ELF-1 (cell line): ENCODE data around the gene ALPG.
"Not testable (repeated sequence)": the region's sequence is repeated elsewhere in the genome, so short reads cannot be mapped to it uniquely, and the experiment has no call there.

Experiments
- DNase-seq: peaks from one replicate; pipeline ENCODE4 v3.0.0-alpha.2; 2016; ENCODE audit warnings: low read depth, low spot score

ALPG gene

GRCh38 chr2:232440220-232441018 is 33.8 kb downstream of the ALPG start:
- peak; percentile 92 for DNase-seq

GRCh38 chr2:232441147-232441651 is 34.6 kb downstream of the ALPG start:
- no peak for DNase-seq

GRCh38 chr2:232441922-232442321 is 35.3 kb downstream of the ALPG start:
- DNase-seq: not testable (repeated sequence)

DNA sequence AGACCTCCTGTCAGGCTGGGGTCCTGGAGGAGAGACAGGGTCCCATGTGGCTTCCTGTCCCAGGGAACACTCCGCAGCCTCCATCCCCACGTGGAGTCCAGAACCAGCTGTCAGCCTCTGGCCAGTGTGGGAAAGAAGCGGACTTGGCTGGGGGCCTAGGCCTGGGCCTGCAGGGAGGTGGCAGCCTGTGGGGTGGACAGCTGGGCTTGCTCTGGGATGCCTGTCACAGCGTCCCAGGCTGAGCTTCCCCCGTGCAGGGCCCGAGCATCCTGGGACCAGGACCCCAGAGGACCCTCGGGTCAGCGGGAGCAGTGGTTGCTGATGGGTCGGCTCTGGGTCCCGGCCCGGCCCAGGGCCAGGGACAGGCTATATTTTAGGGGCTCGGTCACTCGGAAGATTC is 35.8 kb downstream of the ALPG start:
- DNase-seq: not testable (repeated sequence)

- DNase-seq: not testable (repeated sequence)
Measured at GRCh38 chr2:232443047-232443446, 36.4 kb downstream of the ALPG start.

DNA sequence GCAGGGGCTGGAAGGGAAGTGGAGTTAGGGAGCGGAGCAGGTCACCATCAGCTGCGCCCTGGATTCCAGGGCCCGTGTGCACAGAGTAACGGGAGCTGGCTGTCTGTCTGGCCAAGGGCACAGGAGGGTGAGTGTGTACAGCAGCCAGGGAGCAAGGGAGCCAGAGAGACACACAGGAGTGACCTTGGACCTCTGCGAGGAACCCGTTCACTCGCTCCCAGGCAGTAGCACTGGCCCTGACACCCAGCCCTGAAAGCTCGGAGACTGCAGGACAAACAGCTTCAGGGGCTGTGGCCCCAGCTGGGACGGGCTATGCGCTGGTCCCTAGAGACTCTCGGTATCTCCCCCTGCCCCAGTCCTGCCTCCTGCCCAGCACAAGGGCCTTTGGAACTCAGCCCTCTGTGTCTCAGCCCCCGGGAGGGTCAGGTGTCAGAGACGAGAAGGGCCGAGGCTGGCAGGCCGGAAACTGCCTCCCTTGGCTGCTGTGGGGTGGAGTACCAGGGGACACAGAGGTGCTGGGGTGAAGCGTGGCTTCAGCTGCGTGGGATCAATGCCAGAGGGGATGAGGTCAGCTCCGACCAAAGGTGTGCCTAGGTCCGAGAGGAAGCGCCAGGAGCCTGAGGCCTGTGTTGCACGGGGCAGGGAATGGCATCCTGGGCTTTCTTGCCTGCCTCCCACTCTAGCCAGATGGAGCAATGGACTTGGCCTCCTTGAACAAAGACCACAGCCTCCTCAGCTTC is 37.2 kb downstream of the ALPG start:
- DNase-seq: not testable (repeated sequence)

DNA sequence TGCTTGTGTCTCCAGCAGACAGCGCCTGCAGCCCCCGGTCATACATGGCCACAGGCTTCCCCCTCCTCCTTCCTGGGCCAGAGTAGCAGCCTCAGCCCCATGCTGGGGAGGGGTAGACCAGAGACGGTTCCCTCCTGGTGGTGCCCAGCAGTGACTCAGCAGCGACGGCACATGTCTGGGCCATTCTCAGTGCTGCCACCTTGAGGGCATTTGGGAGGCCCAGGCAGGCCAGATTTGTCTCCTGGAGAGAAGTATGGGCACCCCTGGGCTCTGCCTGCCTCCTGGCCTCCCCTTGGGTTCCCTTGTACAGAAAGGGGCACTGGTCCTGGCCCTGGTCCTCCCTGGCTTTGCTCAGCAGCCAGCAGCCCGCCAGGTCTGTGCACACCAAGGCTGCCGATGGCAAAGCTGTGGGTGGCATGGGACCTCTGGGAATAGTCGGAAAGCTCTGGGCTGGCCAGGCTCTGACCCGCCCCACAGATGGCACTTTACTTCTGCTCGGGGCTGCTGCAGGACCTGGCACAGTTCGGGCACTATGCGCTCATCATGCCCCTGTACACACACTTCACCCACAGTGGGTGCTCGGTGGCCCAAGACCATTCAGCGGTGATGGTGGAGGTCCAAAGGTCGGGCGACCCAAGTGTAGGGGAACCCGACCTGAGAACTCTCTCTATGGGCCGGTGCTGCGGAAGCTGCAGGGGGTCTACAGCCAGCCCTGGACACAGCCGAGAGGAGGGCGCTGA is 37.9 kb downstream of the ALPG start:
- peak; percentile 76 for DNase-seq

DNA sequence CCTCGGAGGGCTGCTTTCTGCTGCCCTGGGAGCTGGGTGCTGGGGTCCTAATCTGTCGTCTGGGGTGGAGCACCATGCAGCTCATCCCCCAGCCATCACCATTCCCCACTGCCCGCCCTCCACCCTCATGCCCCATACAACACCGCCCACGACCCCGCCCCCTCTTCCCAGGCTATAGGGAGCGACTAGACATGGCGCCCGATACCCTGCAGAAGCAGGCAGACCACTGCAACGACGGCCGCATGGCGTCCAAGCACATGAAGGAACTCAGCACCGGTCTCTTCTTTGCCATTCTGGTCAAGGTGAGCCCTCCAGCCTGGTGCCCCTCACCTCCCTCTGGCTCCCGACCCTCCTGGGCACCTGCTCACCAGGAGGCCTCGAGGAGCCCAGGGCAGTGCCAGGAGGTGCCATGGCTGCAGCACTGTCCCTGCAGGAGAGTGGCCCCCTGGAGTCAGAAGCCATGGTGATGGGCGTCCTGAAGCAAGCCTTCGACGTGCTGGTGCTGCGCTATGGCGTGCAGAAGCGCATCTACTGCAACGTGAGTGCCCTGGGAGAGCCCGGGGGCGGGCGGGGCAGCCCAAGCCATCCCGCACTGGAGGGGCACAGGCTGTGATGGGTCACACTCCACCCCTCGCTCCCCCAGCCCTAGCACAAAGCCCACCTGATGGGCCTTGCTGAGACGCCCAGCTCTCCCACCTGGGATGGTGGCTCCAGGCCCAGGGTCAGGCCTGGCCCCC is 38.7 kb downstream of the ALPG start:
- DNase-seq: not testable (repeated sequence)

- DNase-seq: not testable (repeated sequence)
Measured at GRCh38 chr2:232446266-232446777, 39.7 kb downstream of the ALPG start.

GRCh38 chr2:232447091-232447620 is 40.5 kb downstream of the ALPG start:
- no peak for DNase-seq

DNA sequence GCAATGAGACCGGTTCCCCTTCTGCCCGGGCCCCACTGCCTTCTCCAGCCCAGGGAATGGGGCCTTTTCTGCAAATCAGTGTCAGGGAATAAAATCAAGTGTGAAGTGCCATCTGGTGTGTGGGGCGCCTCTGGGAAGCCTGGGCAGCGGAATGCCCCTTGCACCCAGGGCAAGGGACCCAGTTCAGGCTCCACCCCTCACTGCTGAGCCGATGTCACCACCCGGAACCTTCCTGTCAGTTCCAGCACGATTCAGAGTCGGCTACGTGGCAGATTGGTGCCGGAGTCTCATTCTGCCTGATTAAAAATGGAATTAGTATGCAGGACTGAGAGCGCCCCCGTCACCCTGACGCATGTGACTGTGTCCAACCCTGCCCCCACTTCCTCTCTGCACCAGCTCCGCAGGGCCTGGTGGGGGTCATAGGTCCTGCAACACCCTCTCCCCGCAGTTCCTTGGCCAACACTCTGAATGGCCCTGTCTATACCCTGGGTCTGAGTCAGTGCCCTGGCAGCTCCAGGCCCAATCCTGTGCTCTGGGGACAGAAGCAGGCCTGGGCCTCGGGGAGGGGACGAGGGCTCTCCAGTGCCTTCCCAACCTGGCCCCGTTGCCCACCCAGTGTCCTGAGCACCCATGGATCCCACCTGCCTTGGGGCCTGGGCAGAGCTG is 41.1 kb downstream of the ALPG start:
- no peak for DNase-seq

DNA sequence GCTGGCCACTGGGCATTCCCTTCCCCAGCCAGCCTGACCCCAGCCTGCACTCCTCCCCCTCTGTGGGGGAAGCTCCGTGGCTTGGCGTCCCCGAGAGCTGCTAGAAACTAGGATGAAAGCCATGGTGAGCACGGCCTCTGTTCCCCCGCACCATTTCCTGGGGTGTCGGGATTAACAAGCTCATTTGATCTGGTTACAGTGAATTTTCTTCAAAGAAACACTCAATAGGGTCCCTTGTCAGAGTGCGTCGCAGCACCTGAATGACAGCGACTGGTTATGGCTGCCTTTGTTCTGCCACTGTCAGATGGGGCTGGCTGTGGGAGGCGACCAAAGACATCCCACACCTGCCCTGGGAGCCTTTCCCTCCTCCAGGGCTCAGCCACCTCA is 41.7 kb downstream of the ALPG start:
- no peak for DNase-seq

- DNase-seq: no peak
Measured at GRCh38 chr2:232449964-232450363, 43.3 kb downstream of the ALPG start.

DNA sequence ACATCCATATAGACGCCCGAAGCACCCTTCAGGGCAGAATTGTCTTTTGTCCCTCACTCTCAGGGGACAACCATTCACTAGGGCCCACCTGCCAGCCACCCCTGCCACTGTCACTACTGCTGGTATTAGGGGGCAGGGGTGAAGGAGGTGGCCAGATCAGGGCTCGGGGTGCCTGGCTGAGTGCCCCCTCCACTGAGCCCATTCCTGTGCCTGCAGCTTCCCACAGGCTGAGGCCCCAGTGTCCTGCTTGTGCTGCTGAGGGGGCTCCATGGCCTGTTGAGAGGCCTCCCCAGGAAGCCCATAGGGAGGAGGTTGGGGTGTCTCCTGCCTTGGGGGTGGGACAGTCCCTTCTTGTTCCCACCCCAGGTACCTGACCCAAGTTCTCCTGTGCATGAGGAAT is 45.0 kb downstream of the ALPG start:
- not testable (repeated sequence) for DNase-seq

GRCh38 chr2:232454630-232455029 is 48.0 kb downstream of the ALPG start:
- DNase-seq: no peak

- DNase-seq: no peak
Measured at GRCh38 chr2:232455426-232456255, 49.0 kb downstream of the ALPG start, which contains the start of gene ALPI. Gene ALPI, plus strand, starts transcription at chr2:232456153. Its CDS starts 47 bp downstream, at chr2:232456200.

- no peak for DNase-seq
Measured at GRCh38 chr2:232456296-232457120, 49.9 kb downstream of the ALPG start.
